H1 (cell line): Measurements from ENCODE around the gene MVP. TPM values are rescaled to one million over a fixed set of nuclear protein-coding genes. Genes with fewer than 3 reads are reported as not detected.
"Not testable (repeated sequence)": the region's sequence is repeated elsewhere in the genome, so short reads cannot be mapped to it uniquely, and the experiment has no call there.

ENCODE experiments used
- CTCF ChIA-PET: fragments of 300-600 bp; sonication (Branson Sonifier 250); formaldehyde crosslinking; loops from one replicate; lab custom pipeline; 2021; ENCODE audit not compliant: partially characterized antibody; lab: Charles Lee
- POLR2A ChIA-PET: fragments of 300-600 bp; sonication (Branson Sonifier 250); formaldehyde crosslinking; loops from one replicate; lab custom pipeline; 2021; ENCODE audit warnings: inconsistent platforms; ENCODE audit not compliant: partially characterized antibody; lab: Charles Lee
- DNase-seq, 2 experiments: peaks; one replicate each; pipeline versions ENCODE4 v3.0.0 to v3.0.0-alpha.2; 2010 to 2022; ENCODE audit warnings: low spot score in 2 of 2, low read depth in 1 of 2, mixed read lengths in 1 of 2
- FAIRE-seq: peaks from 2 replicates; lab custom pipeline; 2011; peaks lifted over from hg19 to GRCh38; lab: Jason Lieb, UNC
- H2AFZ ChIP-seq: 2 replicates; pipeline ENCODE4 v1.8.1; 2012; ENCODE audit warnings: low read length, inconsistent platforms
- H2AK5ac ChIP-seq: 2 replicates; pipeline ENCODE4 v1.6.1; 2013; ENCODE audit warnings: low read depth, low read length
- H2BK120ac ChIP-seq: replicated peaks from 2 replicates; pipeline ENCODE3; 2013; ENCODE audit warnings: low read depth, low read length, inconsistent platforms
- H2BK12ac ChIP-seq: 2 replicates; pipeline ENCODE4 v1.6.1; 2013; ENCODE audit warnings: low read depth, low read length
- H2BK15ac ChIP-seq: 2 replicates; pipeline ENCODE4 v1.6.1; 2013; ENCODE audit warnings: low read length
- H2BK20ac ChIP-seq: 2 replicates; pipeline ENCODE4 v1.6.1; 2013; ENCODE audit warnings: low read length
- H2BK5ac ChIP-seq: 2 replicates; pipeline ENCODE4 v1.6.1; 2013; ENCODE audit warnings: low read depth, low read length
- H3K14ac ChIP-seq: 2 replicates; pipeline ENCODE4 v1.6.1; 2013; ENCODE audit warnings: inconsistent platforms; ENCODE audit not compliant: insufficient read length
- H3K18ac ChIP-seq: 2 replicates; pipeline ENCODE4 v1.6.1; 2013; ENCODE audit warnings: low read length; ENCODE audit errors: extremely low read depth
- H3K23ac ChIP-seq: 2 replicates; pipeline ENCODE4 v1.6.1; 2013; ENCODE audit warnings: inconsistent platforms; ENCODE audit not compliant: insufficient read length
- H3K23me2 ChIP-seq: 2 replicates; pipeline ENCODE4 v1.6.1; 2013; ENCODE audit warnings: low read depth, low read length
- H3K27ac ChIP-seq: 2 replicates; pipeline ENCODE4 v1.6.1; 2011; ENCODE audit warnings: low read depth, low read length, inconsistent platforms
- H3K27me3 ChIP-seq, 4 experiments: replicated peaks in 1 of 4; 1 replicate in 1 of 4; 2 replicates in 3 of 4; pipeline versions ENCODE4 v1.6.1 to v1.8.1; 2011 to 2013; ENCODE audit warnings: low read length in 3 of 4, mild to moderate bottlenecking in 3 of 4, inconsistent platforms in 2 of 4, mixed read lengths in 2 of 4, moderate library complexity in 1 of 4; ENCODE audit not compliant: control insufficient read depth in 3 of 4, insufficient read depth in 3 of 4; ENCODE audit errors: extremely low read depth in 1 of 4
- H3K36me3 ChIP-seq, 4 experiments: 2 replicates each; pipeline versions ENCODE4 v1.6.1 to v1.8.1; 2011 to 2013; ENCODE audit warnings: mild to moderate bottlenecking in 4 of 4, low read length in 3 of 4, moderate library complexity in 2 of 4, control low read depth in 1 of 4, inconsistent platforms in 1 of 4; ENCODE audit not compliant: insufficient read depth in 4 of 4, control insufficient read depth in 2 of 4
- H3K4ac ChIP-seq: replicated peaks from 2 replicates; pipeline ENCODE3; 2013; ENCODE audit warnings: low read length, low read depth, mixed read lengths, inconsistent platforms; ENCODE audit not compliant: insufficient read length
- H3K4me1 ChIP-seq, 4 experiments: replicated peaks in 1 of 4; 1 replicate in 1 of 4; 2 replicates in 3 of 4; pipeline versions ENCODE4 v1.6.1 to v1.8.1; 2011 to 2013; ENCODE audit warnings: low read length in 3 of 4, inconsistent platforms in 2 of 4, mixed read lengths in 1 of 4; ENCODE audit not compliant: insufficient read depth in 4 of 4, control insufficient read depth in 3 of 4
- H3K4me2 ChIP-seq, 2 experiments: 2 replicates each; pipeline versions ENCODE4 v1.6.1 to v1.8.1; 2011 to 2013; ENCODE audit warnings: low read depth in 2 of 2, low read length in 2 of 2, control low read depth in 1 of 2, inconsistent platforms in 1 of 2, mild to moderate bottlenecking in 1 of 2; ENCODE audit not compliant: insufficient read depth in 1 of 2
- H3K4me3 ChIP-seq, 4 experiments: fragments of 200-600, 300-600 bp in 1 of 4; sonication (generic), shearing (Covaris generic), sonication (Bioruptor Twin) in 1 of 4; 2 replicates each; pipeline versions ENCODE4 v1.5.1 to v1.8.1; 2011 to 2016; ENCODE audit warnings: low read length in 4 of 4, low read depth in 3 of 4, control low read depth in 2 of 4, inconsistent platforms in 2 of 4, mild to moderate bottlenecking in 2 of 4, mixed read lengths in 1 of 4, moderate library complexity in 1 of 4; ENCODE audit not compliant: insufficient read depth in 2 of 4; ENCODE audit errors: extremely low read depth in 1 of 4
- H3K56ac ChIP-seq: replicated peaks from 2 replicates; pipeline ENCODE3; 2013; ENCODE audit warnings: low read depth, mild to moderate bottlenecking, mixed read lengths, low read length, inconsistent platforms; ENCODE audit not compliant: insufficient read length
- H3K79me1 ChIP-seq: 2 replicates; pipeline ENCODE4 v1.6.1; 2013; ENCODE audit warnings: low read depth, low read length, control low read depth
- H3K79me2 ChIP-seq, 2 experiments: 2 replicates each; pipeline versions ENCODE4 v1.6.1 to v1.8.1; 2012 to 2013; ENCODE audit warnings: low read length in 2 of 2, mild to moderate bottlenecking in 2 of 2, inconsistent platforms in 1 of 2; ENCODE audit not compliant: insufficient read depth in 2 of 2, control insufficient read depth in 1 of 2
- H3K9ac ChIP-seq, 4 experiments: replicated peaks in 1 of 4; 1 replicate in 1 of 4; 2 replicates in 3 of 4; pipeline versions ENCODE4 v1.6.1 to v1.8.1; 2011 to 2013; ENCODE audit warnings: low read depth in 3 of 4, low read length in 3 of 4, control low read depth in 2 of 4, mild to moderate bottlenecking in 2 of 4, moderate library complexity in 2 of 4, inconsistent platforms in 1 of 4; ENCODE audit errors: extremely low read depth in 1 of 4
- H3K9me3 ChIP-seq, 2 experiments: 2 replicates each; pipeline versions ENCODE4 v1.6.1 to v1.8.1; 2012 to 2013; ENCODE audit warnings: mild to moderate bottlenecking in 2 of 2, moderate library complexity in 2 of 2, control low read depth in 1 of 2, inconsistent platforms in 1 of 2, low read depth in 1 of 2, low read length in 1 of 2, mixed read lengths in 1 of 2; ENCODE audit not compliant: insufficient read depth in 2 of 2
- H4K20me1 ChIP-seq, 2 experiments: replicated peaks in 1 of 2; 2 replicates each; pipeline versions ENCODE3 to v1.8.1; 2011 to 2013; ENCODE audit warnings: inconsistent platforms in 2 of 2, low read length in 2 of 2, mild to moderate bottlenecking in 1 of 2; ENCODE audit not compliant: insufficient read depth in 2 of 2, control insufficient read depth in 1 of 2
- H4K5ac ChIP-seq: 2 replicates; pipeline ENCODE4 v1.6.1; 2013; ENCODE audit warnings: low read length, low read depth, mixed read lengths, inconsistent platforms; ENCODE audit not compliant: insufficient read length
- H4K8ac ChIP-seq: 2 replicates; pipeline ENCODE4 v1.8.0; 2013; ENCODE audit warnings: mild to moderate bottlenecking, moderate library complexity, low read length, inconsistent platforms; ENCODE audit not compliant: insufficient read depth; ENCODE audit errors: extremely low read depth
- H4K91ac ChIP-seq: replicated peaks from 2 replicates; pipeline ENCODE3; 2013; ENCODE audit warnings: low read length, mixed read lengths, inconsistent platforms; ENCODE audit not compliant: insufficient read length
- WGBS, 2 experiments: shearing (Covaris generic) in 1 of 2; methylation state at CpG; one replicate each; pipeline versions ENCODE4 v1.1.6 to v1.1.7; 2013 to 2015; ENCODE audit warnings: low lambda C conversion rate in 2 of 2, mixed read lengths in 2 of 2, inconsistent platforms in 1 of 2, low coverage in 1 of 2, missing lambda C conversion rate in 1 of 2; ENCODE audit not compliant: insufficient replicate concordance in 2 of 2, insufficient coverage in 1 of 2, insufficient read length in 1 of 2; ENCODE audit errors: extremely low coverage in 1 of 2, missing lambda C conversion rate in 1 of 2; 5-methylcytosine and 5-hydroxymethylcytosine counted together
- polyA plus RNA-seq, 7 experiments: library from polyadenylated mRNA; depleted of rRNA in 3 of 7; stranded (reverse) in 5 of 7; unstranded in 2 of 7; fragments of >200 nt in 5 of 7; fragments of 200-250 nt in 2 of 7; gene quantifications; 1 replicate in 5 of 7; 2 replicates in 1 of 7; 4 replicates in 1 of 7; pipeline versions ENCODE4 v1.2.1 to v1.2.3, GENCODE V29; 2011 to 2013; ENCODE audit warnings: missing spikeins in 2 of 7, mixed read lengths in 2 of 7
- total RNA-seq: library from RNA; stranded (reverse); fragmentation: NEBNext Ultra II Directional; extraction: Animal tissue kit (Norgen Biotek cat#: 25700); gene quantifications from 2 replicates; pipeline ENCODE4 v1.2.1, GENCODE V29; 2021

Gene MVP
- total and polyA plus RNA-seq, 2 of the 8 experiments (the other 6 are each of a cell fraction or from before 2014, with no cell fraction given): 1.9 TPM

- H2BK5ac ChIP-seq, H3K9me3 ChIP-seq, H2BK20ac ChIP-seq, H2AFZ ChIP-seq, H4K20me1 ChIP-seq, H3K14ac ChIP-seq, H3K79me2 ChIP-seq, H4K5ac ChIP-seq, H2BK12ac ChIP-seq, H3K4me1 ChIP-seq, H3K4ac ChIP-seq, H3K27me3 ChIP-seq, H3K23me2 ChIP-seq, H3K9ac ChIP-seq, H3K4me3 ChIP-seq, H3K79me1 ChIP-seq, H3K56ac ChIP-seq, H3K36me3 ChIP-seq, H2BK15ac ChIP-seq, H3K27ac ChIP-seq, H4K8ac ChIP-seq, H3K23ac ChIP-seq, FAIRE-seq, DNase-seq, H3K4me2 ChIP-seq, H4K91ac ChIP-seq, H2BK120ac ChIP-seq, H3K18ac ChIP-seq, H2AK5ac ChIP-seq: not testable (repeated sequence)
- ChIA-PET POLR2A (interaction anchor here (0.6 to 3.0 kb wide), 4 partner anchors 11 to 116 kb away, joined by 3 to 11 read pairs (median 6); partner anchors contain the start of gene PAGR1), CTCF (interaction anchor here (1.4 to 1.8 kb wide), 3 partner anchors 14 to 29 kb away, joined by 3 to 14 read pairs (median 5); no protein-coding TSS in a partner anchor)
- WGBS, 2 experiments: 88% methylated on average over 1 of the region's 4 CpGs; no CpG with 5 or more reads in 1 of the 2 experiments
Measured at GRCh38 chr16:29833219-29833618, 13.0 kb downstream of the MVP start.
